ENCODE measurements around the gene OR2J1. TPM values are rescaled to one million over a fixed set of nuclear protein-coding genes. Genes with fewer than 3 reads are reported as not detected.
"Not testable (repeated sequence)": the region's sequence is repeated elsewhere in the genome, so short reads cannot be mapped to it uniquely, and the experiment has no call there.

The OR2J1 gene
- total and polyA plus RNA-seq, 2 donors, result 0.02 TPM; not detected in 1

GRCh38 chr6:29146179-29146578 lies 46.9 kb downstream of the OR2J1 start:
- no peaks in the 10 kb centered on the region for H3K36me3 ChIP-seq (ENCODE audit: control insufficient read depth in 2 of 2, insufficient read depth in 2 of 2, low read length in 1 of 2)
- no peaks in the 10 kb centered on the region for H3K4me1 ChIP-seq (ENCODE audit: control insufficient read depth in 2 of 2, insufficient read depth in 2 of 2, low read length in 2 of 2)
- 74% methylated on average over 2 of the region's 2 CpGs for WGBS
- no peaks in the 10 kb centered on the region for H3K27me3 ChIP-seq (ENCODE audit: control insufficient read depth in 2 of 2, insufficient read depth in 1 of 2, low read length in 1 of 2)
- H3K27ac ChIP-seq (ENCODE audit: low read depth in 1 of 2, low read length in 1 of 2), result no peak overlapping the region
- no peak for DNase-seq (ENCODE audit: low read depth in 6 of 9, low spot score in 9 of 9)
- no peaks in the 10 kb centered on the region for H3K9me3 ChIP-seq (ENCODE audit: control insufficient read depth in 2 of 2, insufficient read depth in 1 of 2, low read length in 1 of 2)
- H3K4me3 ChIP-seq (ENCODE audit: low read length in 2 of 2), result no peak overlapping the region

GRCh38 chr6:29147074-29147473 lies 47.8 kb downstream of the OR2J1 start:
- no peaks in the 10 kb centered on the region for H3K4me1 ChIP-seq (ENCODE audit: control insufficient read depth in 2 of 2, insufficient read depth in 2 of 2, low read length in 2 of 2)
- no peak overlapping the region for H3K4me3 ChIP-seq (ENCODE audit: low read length in 2 of 2)
- 97% methylated on average over 3 of the region's 3 CpGs for WGBS
- no peaks in the 10 kb centered on the region for H3K36me3 ChIP-seq (ENCODE audit: control insufficient read depth in 2 of 2, insufficient read depth in 2 of 2, low read length in 1 of 2)
- no peaks in the 10 kb centered on the region for H3K9me3 ChIP-seq (ENCODE audit: control insufficient read depth in 2 of 2, insufficient read depth in 1 of 2, low read length in 1 of 2)
- no peak overlapping the region for H3K27ac ChIP-seq (ENCODE audit: low read depth in 1 of 2, low read length in 1 of 2)
- DNase-seq (ENCODE audit: low read depth in 6 of 9, low spot score in 9 of 9), result no peak
- no peaks in the 10 kb centered on the region for H3K27me3 ChIP-seq (ENCODE audit: control insufficient read depth in 2 of 2, insufficient read depth in 1 of 2, low read length in 1 of 2)

GRCh38 chr6:29149444-29149843 lies 50.2 kb downstream of the OR2J1 start:
- H3K27me3 ChIP-seq (ENCODE audit: control insufficient read depth in 2 of 2, insufficient read depth in 1 of 2, low read length in 1 of 2); H3K4me1 ChIP-seq (ENCODE audit: control insufficient read depth in 2 of 2, insufficient read depth in 2 of 2, low read length in 2 of 2); H3K9me3 ChIP-seq (ENCODE audit: control insufficient read depth in 2 of 2, insufficient read depth in 1 of 2, low read length in 1 of 2); DNase-seq (ENCODE audit: low read depth in 6 of 9, low spot score in 9 of 9); H3K27ac ChIP-seq (ENCODE audit: low read depth in 1 of 2, low read length in 1 of 2); H3K36me3 ChIP-seq (ENCODE audit: control insufficient read depth in 2 of 2, insufficient read depth in 2 of 2, low read length in 1 of 2); H3K4me3 ChIP-seq (ENCODE audit: low read length in 2 of 2): not testable (repeated sequence)
- 75% methylated on average over 3 of the region's 3 CpGs for WGBS

Other genes with a start within 250 kb of the OR2J1 start
- gene TRIM27, start 175.5 kb upstream of the OR2J1 start, total RNA-seq, result 48.6 TPM
- 67.9 TPM for gene TRIM27, start 175.5 kb upstream of the OR2J1 start, polyA plus RNA-seq
- gene ZNF311, start 94.2 kb upstream of the OR2J1 start, total RNA-seq, result 0.76 TPM
- 0.80 TPM for gene ZNF311, start 94.2 kb upstream of the OR2J1 start, polyA plus RNA-seq
- gene OR2W1, start 54.3 kb upstream of the OR2J1 start, total RNA-seq, result not detected
- not detected for gene OR2W1, start 54.3 kb upstream of the OR2J1 start, polyA plus RNA-seq
- not detected for gene OR2B3, start 12.2 kb upstream of the OR2J1 start, total RNA-seq
- not detected for gene OR2B3, start 12.2 kb upstream of the OR2J1 start, polyA plus RNA-seq
- gene OR2J3, start 8.6 kb downstream of the OR2J1 start, total RNA-seq, result not detected
- 0.05 TPM for gene OR2J3, start 8.6 kb downstream of the OR2J1 start, polyA plus RNA-seq
- gene OR2J2, start 71.4 kb downstream of the OR2J1 start, total RNA-seq, result not detected
- not detected for gene OR2J2, start 71.4 kb downstream of the OR2J1 start, polyA plus RNA-seq
- not detected for gene OR14J1, start 202.2 kb downstream of the OR2J1 start, total RNA-seq
- under 0.01 TPM for gene OR14J1, start 202.2 kb downstream of the OR2J1 start, polyA plus RNA-seq